IMR-90 (cell line): Measurements from ENCODE around the gene MTFR1L. TPM values are rescaled to one million over a fixed set of nuclear protein-coding genes. Genes with fewer than 3 reads are reported as not detected.

Experiments used
- ATAC-seq: fragments of 200-7000 bp; cut with Tn5 transposase; 2 replicates; pipeline ENCODE4 v1.9.1; 2020; ENCODE audit warnings: low read depth, mild to moderate bottlenecking, moderate library complexity
- BruUV-seq: library from RNA; stranded (reverse); fragments of 400-500 nt; replicated peaks from 2 replicates; lab custom pipeline; 2021; lab: Mats Ljungman, UMichigan
- CTCF ChIA-PET: fragments of 300-600 bp; formaldehyde crosslinking; extraction: SDS; loops from one replicate; lab custom pipeline; 2021; ENCODE audit warnings: antibody characterized with exemption; lab: Yijun Ruan, JAX
- POLR2A ChIA-PET: fragments of 300-600 bp; sonication (Branson Sonifier 250); formaldehyde crosslinking; loops from one replicate; lab custom pipeline; 2022; ENCODE audit warnings: antibody characterized with exemption; ENCODE audit not compliant: unreplicated experiment; lab: Charles Lee
- DNase-seq: peaks from one replicate; pipeline ENCODE4 v3.0.0; 2013
- H2AFZ ChIP-seq: replicated peaks from 2 replicates; pipeline ENCODE3; 2013; ENCODE audit warnings: low read length, mild to moderate bottlenecking; ENCODE audit not compliant: poor library complexity
- H2AK5ac ChIP-seq: 2 replicates; pipeline ENCODE4 v1.6.1; 2013; ENCODE audit warnings: low read depth, low read length, inconsistent platforms
- H2AK9ac ChIP-seq: replicated peaks from 2 replicates; pipeline ENCODE3; 2013; ENCODE audit warnings: mild to moderate bottlenecking, low read depth, low read length, moderate library complexity; ENCODE audit not compliant: poor library complexity
- H2BK120ac ChIP-seq: 2 replicates; pipeline ENCODE4 v1.6.1; 2013; ENCODE audit warnings: low read depth, low read length, inconsistent platforms
- H2BK15ac ChIP-seq: 3 replicates; pipeline ENCODE4 v1.6.1; 2013; ENCODE audit warnings: low read depth, low read length, inconsistent platforms
- H2BK20ac ChIP-seq: 2 replicates; pipeline ENCODE4 v1.6.1; 2013; ENCODE audit warnings: low read depth, mild to moderate bottlenecking, inconsistent platforms, low read length, moderate library complexity
- H2BK5ac ChIP-seq: 2 replicates; pipeline ENCODE4 v1.6.1; 2013; ENCODE audit warnings: mild to moderate bottlenecking, low read depth, low read length, inconsistent platforms; ENCODE audit not compliant: poor library complexity, severe bottlenecking
- H3K14ac ChIP-seq: replicated peaks from 2 replicates; pipeline ENCODE4 v1.6.1; 2013; ENCODE audit warnings: low read depth, low read length, inconsistent platforms
- H3K18ac ChIP-seq: 2 replicates; pipeline ENCODE4 v1.6.1; 2013; ENCODE audit warnings: low read depth, low read length, control low read depth
- H3K23ac ChIP-seq: 2 replicates; pipeline ENCODE4 v1.6.1; 2013; ENCODE audit warnings: low read depth, low read length, inconsistent platforms
- H3K27ac ChIP-seq: 2 replicates; pipeline ENCODE4 v1.5.1; 2013; ENCODE audit warnings: mild to moderate bottlenecking, control low read depth, low read length; ENCODE audit not compliant: insufficient read depth
- H3K27me3 ChIP-seq: 2 replicates; pipeline ENCODE4 v1.6.1; 2013; ENCODE audit warnings: low read length; ENCODE audit not compliant: control insufficient read depth, insufficient read depth
- H3K36me3 ChIP-seq: 2 replicates; pipeline ENCODE4 v1.6.1; 2013; ENCODE audit warnings: low read length, mixed read lengths; ENCODE audit not compliant: control insufficient read depth, insufficient read depth
- H3K4ac ChIP-seq: 2 replicates; pipeline ENCODE4 v1.6.1; 2013; ENCODE audit warnings: low read depth, low read length, inconsistent platforms
- H3K4me1 ChIP-seq: 2 replicates; pipeline ENCODE4 v1.6.1; 2013; ENCODE audit warnings: low read length, mixed read lengths; ENCODE audit not compliant: control insufficient read depth, insufficient read depth
- H3K4me2 ChIP-seq: 2 replicates; pipeline ENCODE4 v1.6.1; 2013; ENCODE audit warnings: low read depth, mild to moderate bottlenecking, control low read depth, low read length, moderate library complexity
- H3K4me3 ChIP-seq: 2 replicates; pipeline ENCODE4 v1.5.1; 2013; ENCODE audit warnings: low read depth, mild to moderate bottlenecking, control low read depth, low read length, moderate library complexity; ENCODE audit not compliant: insufficient read depth
- H3K56ac ChIP-seq: 2 replicates; pipeline ENCODE4 v1.6.1; 2013; ENCODE audit warnings: low read length, inconsistent platforms; ENCODE audit not compliant: insufficient read depth; ENCODE audit errors: extremely low read depth
- H3K79me1 ChIP-seq, 2 experiments: 2 replicates each; pipeline ENCODE4 v1.6.1; 2013; ENCODE audit warnings: low read length in 2 of 2, inconsistent platforms in 1 of 2, low read depth in 1 of 2
- H3K9ac ChIP-seq: 2 replicates; pipeline ENCODE4 v1.6.1; 2013; ENCODE audit warnings: low read depth, low read length, control low read depth
- H3K9me1 ChIP-seq: 2 replicates; pipeline ENCODE4 v1.6.1; 2013; ENCODE audit warnings: low read length, inconsistent platforms; ENCODE audit not compliant: insufficient read depth
- H3K9me3 ChIP-seq: 2 replicates; pipeline ENCODE4 v1.6.1; 2013; ENCODE audit warnings: low read length; ENCODE audit not compliant: control insufficient read depth, insufficient read depth
- H4K20me1 ChIP-seq: 2 replicates; pipeline ENCODE4 v1.6.1; 2013; ENCODE audit warnings: low read length, inconsistent platforms; ENCODE audit not compliant: insufficient read depth
- H4K5ac ChIP-seq: 2 replicates; pipeline ENCODE4 v1.6.1; 2013; ENCODE audit warnings: mild to moderate bottlenecking, low read depth, low read length, control low read depth
- H4K8ac ChIP-seq, 2 experiments: 2 replicates each; pipeline ENCODE4 v1.6.1; 2013; ENCODE audit warnings: low read depth in 2 of 2, low read length in 2 of 2, control low read depth in 1 of 2, inconsistent platforms in 1 of 2
- H4K91ac ChIP-seq: 2 replicates; pipeline ENCODE4 v1.6.1; 2013; ENCODE audit warnings: low read depth, low read length, inconsistent platforms; ENCODE audit not compliant: insufficient read depth
- CEBPB ChIP-seq: IDR thresholded peaks from 2 replicates; pipeline ENCODE4 v1.6.1; 2012; ENCODE audit warnings: low read depth, low read length, improper control_type of control experiment
- ELK1 ChIP-seq: fragments of 150-350 bp; IDR thresholded peaks from 2 replicates; pipeline ENCODE4 v1.6.1; 2016; ENCODE audit warnings: low read depth, mild to moderate bottlenecking, low read length, moderate library complexity, borderline replicate concordance
- FOS ChIP-seq: fragments of 150-350 bp; IDR thresholded peaks from 2 replicates; pipeline ENCODE4 v1.6.1; 2016; ENCODE audit warnings: low read depth, low read length
- MXI1 ChIP-seq: IDR thresholded peaks from 2 replicates; pipeline ENCODE4 v1.6.1; 2012; ENCODE audit warnings: low read depth, mild to moderate bottlenecking, low read length, moderate library complexity, borderline replicate concordance
- POLR2A ChIP-seq: IDR thresholded peaks from 2 replicates; pipeline ENCODE4 v1.6.1; 2012; ENCODE audit warnings: mild to moderate bottlenecking, low read depth, low read length
- SMC3 ChIP-seq: fragments of 150-350 bp; IDR thresholded peaks from 2 replicates; pipeline ENCODE4 v1.6.1; 2016; ENCODE audit warnings: low read depth, mild to moderate bottlenecking, antibody characterized with exemption, low read length, moderate library complexity
- USF2 ChIP-seq: fragments of 150-350 bp; IDR thresholded peaks from 2 replicates; pipeline ENCODE4 v1.6.1; 2017; ENCODE audit warnings: mild to moderate bottlenecking, antibody characterized with exemption, low read length, low read depth
- WGBS, 2 experiments: methylation state at CpG; one replicate each; pipeline versions ENCODE4 v1.1.5 to v1.1.7; 2013; ENCODE audit warnings: missing lambda C conversion rate in 2 of 2; ENCODE audit not compliant: insufficient read length in 1 of 2; ENCODE audit errors: extremely low coverage in 2 of 2; 5-methylcytosine and 5-hydroxymethylcytosine counted together
- dilution Hi-C: fragments of 300-500 bp; cut with HindIII; formaldehyde crosslinking; loops from one replicate; pipeline ENCODE4 v1.14.3; 2018; ENCODE audit warnings: low sequenced_read_pairs; ENCODE audit not compliant: unreplicated experiment
- in situ Hi-C: fragments of 300-500 bp; cut with MboI; formaldehyde crosslinking; loops from 3 replicates; pipeline ENCODE4 v1.14.3; 2019; ENCODE audit warnings: low sequenced_read_pairs, inconsistent platforms, mixed read lengths
- intact Hi-C: fragments of 100-400 bp; cut with micrococcal nuclease; formaldehyde crosslinking; loops from 2 replicates; pipeline ENCODE4 v1.10.0; 2022
- polyA plus RNA-seq, 3 experiments: library from polyadenylated mRNA; depleted of rRNA; stranded (reverse); fragments of >200 nt; gene quantifications; 2 replicates each; pipeline ENCODE4 v1.2.3, GENCODE V29; 2012; ENCODE audit warnings: low replicate concordance in 1 of 3
- total RNA-seq: library from RNA; depleted of rRNA; stranded (reverse); fragments of >200 nt; gene quantifications from 2 replicates; pipeline ENCODE4 v1.2.3, GENCODE V29; 2012

MTFR1L gene
- total and polyA plus RNA-seq, 2 of the 4 experiments (the other 2 are of a cell fraction), result 69.1 to 69.7 TPM

- Histone ChIP-seq H3K36me3 (no peaks in the 10 kb centered on the region), H4K91ac (no peak overlapping the region), H3K4ac (no peak overlapping the region), H3K27ac (no peak overlapping the region), H4K5ac (no peak overlapping the region), H3K27me3 (no peaks in the 10 kb centered on the region), H3K9me3 (no peaks in the 10 kb centered on the region), H3K14ac (no peak overlapping the region), H3K9me1 (0 out of 2 replicates have a peak, but pooled peaks cover 3% of the 10 kb centered on the region), H2AFZ (no peak overlapping the region), H2BK15ac (no peak overlapping the region), H3K23ac (no peak overlapping the region), H3K18ac (no peak overlapping the region), H3K4me1 (peaks cover 5% of the 10 kb centered on the region; the same call in 1 of the 2 replicates), H3K9ac (no peak overlapping the region), H4K20me1 (no peaks in the 10 kb centered on the region), H2BK20ac (no peak overlapping the region), H2BK5ac (no peak overlapping the region), H3K4me2 (no peak overlapping the region), H2AK9ac (no peak overlapping the region), H3K79me1 (peaks cover 5% of the 10 kb centered on the region in 2 experiments; a peak in 3 of 4 replicates), H2AK5ac (0 out of 2 replicates have a peak overlapping the region, but pooled peaks have one; percentile 36), H3K4me3 (no peak overlapping the region), H2BK120ac (no peak overlapping the region), H3K56ac (no peak overlapping the region), H4K8ac (no peak overlapping the region)
- 80% methylated on average over 1 of the region's 2 CpGs; no CpG with 5 or more reads in 1 of the 2 experiments for WGBS, 2 experiments
- DNase-seq, result no peak
- ChIA-PET POLR2A (no interaction called here), CTCF (no interaction called here)
- dilution Hi-C loops (no loop called here), intact Hi-C loops (no loop called here), in situ Hi-C loops (no loop called here)
- TF ChIP-seq CEBPB (no peak), MXI1 (no peak), ELK1 (no peak), FOS (no peak), SMC3 (no peak), POLR2A (no peak), USF2 (no peak)
- no TSS peak for BruUV-seq
- no peak for ATAC-seq
Measured at GRCh38 chr1:25879675-25880074, 59.9 kb downstream of the MTFR1L start.
